ENCODE data around the gene COL6A6.

Gene COL6A6

DNA sequence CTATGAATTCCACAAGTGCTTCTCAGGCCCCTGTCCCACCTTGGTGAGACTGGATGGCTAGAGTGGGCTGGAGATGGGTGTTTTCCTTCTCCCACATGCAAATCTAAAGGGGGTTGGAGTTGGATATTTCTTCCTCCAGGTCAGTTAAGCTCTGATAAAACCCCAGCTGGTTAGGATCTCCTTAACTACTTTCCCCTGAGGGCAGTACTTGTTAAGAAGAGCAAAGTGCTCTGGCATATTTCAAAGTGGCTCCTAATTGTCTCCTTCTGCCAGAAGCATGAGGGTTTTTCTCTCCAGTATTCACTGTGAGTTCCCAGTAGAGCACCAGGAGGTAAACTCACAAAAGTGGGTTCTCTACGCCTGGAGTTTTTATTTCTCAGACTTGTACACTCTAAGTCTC lies 31.4 kb downstream of the COL6A6 start:
- H3K4me3 ChIP-seq (replicated peaks; ENCODE audit: low read depth, low read length) = no peak overlapping the region
- no peak for DNase-seq (ENCODE audit: low read depth)
- TF ChIP-seq, protein P1, sequence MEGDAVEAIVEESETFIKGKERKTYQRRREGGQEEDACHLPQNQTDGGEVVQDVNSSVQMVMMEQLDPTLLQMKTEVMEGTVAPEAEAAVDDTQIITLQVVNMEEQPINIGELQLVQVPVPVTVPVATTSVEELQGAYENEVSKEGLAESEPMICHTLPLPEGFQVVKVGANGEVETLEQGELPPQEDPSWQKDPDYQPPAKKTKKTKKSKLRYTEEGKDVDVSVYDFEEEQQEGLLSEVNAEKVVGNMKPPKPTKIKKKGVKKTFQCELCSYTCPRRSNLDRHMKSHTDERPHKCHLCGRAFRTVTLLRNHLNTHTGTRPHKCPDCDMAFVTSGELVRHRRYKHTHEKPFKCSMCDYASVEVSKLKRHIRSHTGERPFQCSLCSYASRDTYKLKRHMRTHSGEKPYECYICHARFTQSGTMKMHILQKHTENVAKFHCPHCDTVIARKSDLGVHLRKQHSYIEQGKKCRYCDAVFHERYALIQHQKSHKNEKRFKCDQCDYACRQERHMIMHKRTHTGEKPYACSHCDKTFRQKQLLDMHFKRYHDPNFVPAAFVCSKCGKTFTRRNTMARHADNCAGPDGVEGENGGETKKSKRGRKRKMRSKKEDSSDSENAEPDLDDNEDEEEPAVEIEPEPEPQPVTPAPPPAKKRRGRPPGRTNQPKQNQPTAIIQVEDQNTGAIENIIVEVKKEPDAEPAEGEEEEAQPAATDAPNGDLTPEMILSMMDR (IDR thresholded peaks at IDR 0.05; ENCODE audit: low read length, missing control alignments) = no peak

DNA sequence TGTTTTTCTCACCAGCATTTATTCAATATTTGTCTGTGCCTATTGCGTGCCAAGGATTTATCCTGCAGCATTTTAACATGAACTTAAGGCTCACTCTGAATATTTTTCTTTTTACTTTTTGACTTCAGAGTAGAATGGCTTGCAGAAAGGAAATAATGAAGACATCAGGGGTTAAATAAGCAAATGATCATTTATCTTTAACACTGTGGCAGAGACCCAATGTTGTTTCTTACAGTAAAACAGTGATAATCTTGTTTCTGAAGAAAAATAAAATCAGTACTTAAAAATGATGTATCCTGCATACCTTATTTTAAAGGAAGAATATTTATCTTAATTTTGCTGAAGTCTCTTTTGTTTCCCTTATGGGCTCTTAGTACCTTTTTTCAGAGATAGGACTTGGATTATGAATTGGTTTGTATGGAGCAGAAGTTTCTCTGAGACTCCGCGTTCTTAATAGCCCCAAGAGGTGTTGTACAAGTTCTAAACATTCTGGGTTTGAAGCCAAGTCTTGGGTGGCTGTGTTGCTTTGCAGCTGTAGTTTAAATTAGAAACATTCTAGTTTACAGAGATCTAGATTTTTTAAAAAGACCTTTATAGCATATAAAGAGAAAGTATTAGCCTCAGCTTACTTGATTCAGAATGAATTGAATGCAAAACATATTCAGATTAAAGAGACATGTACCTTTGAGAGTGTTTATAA lies 40.5 kb downstream of the COL6A6 start:
- TF ChIP-seq, protein P1 (IDR thresholded peaks at IDR 0.05; ENCODE audit: low read length, missing control alignments) = no peak
- H3K4me3 ChIP-seq (replicated peaks; ENCODE audit: low read depth, low read length) = no peak overlapping the region
- no peak for DNase-seq (ENCODE audit: low read depth)

DNA sequence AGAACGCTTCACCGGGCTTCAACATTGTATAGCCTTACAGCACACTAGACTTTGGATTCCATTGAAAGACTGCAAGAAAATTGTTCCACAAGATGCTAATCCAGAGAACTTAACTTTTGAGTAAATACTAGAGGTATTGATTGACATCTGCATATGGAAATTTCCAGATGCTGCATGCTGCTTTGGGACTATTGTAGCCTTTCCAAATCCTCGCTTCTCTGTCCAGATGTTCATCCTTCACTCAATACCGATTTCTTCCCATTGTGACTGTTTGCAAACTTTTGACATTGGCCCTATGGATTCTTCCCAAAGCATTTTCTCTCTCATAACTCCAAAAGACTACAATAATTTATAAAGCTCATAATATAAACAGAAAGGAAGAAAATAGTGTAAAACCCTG lies 41.4 kb downstream of the COL6A6 start:
- TF ChIP-seq, protein P1 (IDR thresholded peaks at IDR 0.05; ENCODE audit: low read length, missing control alignments) = no peak
- DNase-seq (ENCODE audit: low read depth) = no peak
- no peak overlapping the region for H3K4me3 ChIP-seq (replicated peaks; ENCODE audit: low read depth, low read length)

DNA sequence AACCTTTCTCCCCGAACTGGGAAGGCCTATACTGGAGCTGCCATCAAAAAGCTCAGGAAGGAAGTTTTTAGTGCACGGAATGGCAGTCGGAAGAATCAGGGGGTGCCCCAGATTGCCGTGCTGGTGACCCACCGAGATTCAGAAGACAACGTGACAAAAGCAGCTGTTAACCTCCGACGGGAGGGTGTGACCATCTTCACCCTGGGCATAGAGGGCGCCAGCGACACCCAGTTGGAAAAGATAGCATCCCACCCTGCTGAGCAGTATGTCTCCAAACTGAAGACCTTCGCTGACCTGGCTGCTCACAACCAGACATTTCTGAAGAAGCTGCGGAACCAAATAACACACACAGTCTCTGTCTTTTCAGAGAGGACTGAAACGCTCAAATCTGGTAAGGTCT lies 48.2 kb downstream of the COL6A6 start:
- DNase-seq (ENCODE audit: low read depth) = no peak
- no peak overlapping the region for H3K4me3 ChIP-seq (replicated peaks; ENCODE audit: low read depth, low read length)
- TF ChIP-seq, protein P1 (IDR thresholded peaks at IDR 0.05; ENCODE audit: low read length, missing control alignments) = no peak
